ENCODE data around the gene SMIM7. TPM values are rescaled to one million over a fixed set of nuclear protein-coding genes. Genes with fewer than 3 reads are reported as not detected.

Gene SMIM7
- total RNA-seq, 1 experiment from 2014 or later, result 66.4 TPM

DNA sequence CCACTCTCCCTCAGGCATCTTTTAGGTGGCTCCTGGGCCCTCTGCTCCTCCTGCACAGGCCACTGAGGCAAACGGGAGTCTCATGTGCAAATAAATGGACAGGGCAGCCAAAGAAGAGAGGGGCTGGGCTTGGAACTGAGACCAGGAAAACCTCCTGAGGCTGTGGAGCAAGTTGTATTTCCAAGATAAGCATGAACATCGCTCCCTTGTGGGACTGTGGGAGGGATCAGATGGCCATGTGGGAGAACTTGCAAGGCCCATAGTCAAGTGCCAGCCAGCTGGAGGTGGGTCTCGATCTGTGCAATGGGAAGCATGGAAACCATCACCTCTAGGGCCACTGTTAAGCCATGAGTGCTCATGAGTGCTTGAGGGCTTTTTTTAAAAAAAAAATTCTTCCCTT, 56.9 kb downstream of the SMIM7 start:
- intact Hi-C loops (cut with micrococcal nuclease), result no loop called here
- POLR2A ChIA-PET, result no interaction called here
- TF ChIP-seq, protein P1, sequence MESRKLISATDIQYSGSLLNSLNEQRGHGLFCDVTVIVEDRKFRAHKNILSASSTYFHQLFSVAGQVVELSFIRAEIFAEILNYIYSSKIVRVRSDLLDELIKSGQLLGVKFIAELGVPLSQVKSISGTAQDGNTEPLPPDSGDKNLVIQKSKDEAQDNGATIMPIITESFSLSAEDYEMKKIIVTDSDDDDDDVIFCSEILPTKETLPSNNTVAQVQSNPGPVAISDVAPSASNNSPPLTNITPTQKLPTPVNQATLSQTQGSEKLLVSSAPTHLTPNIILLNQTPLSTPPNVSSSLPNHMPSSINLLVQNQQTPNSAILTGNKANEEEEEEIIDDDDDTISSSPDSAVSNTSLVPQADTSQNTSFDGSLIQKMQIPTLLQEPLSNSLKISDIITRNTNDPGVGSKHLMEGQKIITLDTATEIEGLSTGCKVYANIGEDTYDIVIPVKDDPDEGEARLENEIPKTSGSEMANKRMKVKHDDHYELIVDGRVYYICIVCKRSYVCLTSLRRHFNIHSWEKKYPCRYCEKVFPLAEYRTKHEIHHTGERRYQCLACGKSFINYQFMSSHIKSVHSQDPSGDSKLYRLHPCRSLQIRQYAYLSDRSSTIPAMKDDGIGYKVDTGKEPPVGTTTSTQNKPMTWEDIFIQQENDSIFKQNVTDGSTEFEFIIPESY (IDR thresholded peaks at IDR 0.05; ENCODE audit: extremely low read depth, insufficient replicate concordance, low read length), result no peak
- TF ChIP-seq ELF1 (IDR thresholded peaks at IDR 0.05; ENCODE audit: borderline replicate concordance, low read depth) (no peak), YY1 (IDR thresholded peaks at IDR 0.05; ENCODE audit: extremely low read depth, insufficient replicate concordance, low read depth, low read length) (no peak), ZFX (IDR thresholded peaks at IDR 0.05) (no peak), JUND (IDR thresholded peaks at IDR 0.05) (no peak), EZH2 (IDR thresholded peaks at IDR 0.05) (no peak), ZNF274 (IDR thresholded peaks at IDR 0.05; ENCODE audit: low read depth, low read length) (no peak), TCF7L2 (IDR thresholded peaks at IDR 0.05; ENCODE audit: borderline replicate concordance, extremely low read depth, insufficient read depth, insufficient read length) (no peak), SP1 (IDR thresholded peaks at IDR 0.05; ENCODE audit: low read depth) (no peak), SIN3A (IDR thresholded peaks at IDR 0.05; ENCODE audit: low read depth) (no peak), CEBPB (IDR thresholded peaks at IDR 0.05; ENCODE audit: low read depth) (no peak), POLR2A (IDR thresholded peaks at IDR 0.05; ENCODE audit: borderline replicate concordance, extremely low read depth, insufficient read depth, insufficient read length) (no peak), SRF (IDR thresholded peaks at IDR 0.05; ENCODE audit: low read depth) (no peak), RAD21 (IDR thresholded peaks at IDR 0.05; ENCODE audit: low read depth) (no peak), FOSL1 (IDR thresholded peaks at IDR 0.05; ENCODE audit: low read depth) (no peak)
- TF ChIP-seq, protein P2, sequence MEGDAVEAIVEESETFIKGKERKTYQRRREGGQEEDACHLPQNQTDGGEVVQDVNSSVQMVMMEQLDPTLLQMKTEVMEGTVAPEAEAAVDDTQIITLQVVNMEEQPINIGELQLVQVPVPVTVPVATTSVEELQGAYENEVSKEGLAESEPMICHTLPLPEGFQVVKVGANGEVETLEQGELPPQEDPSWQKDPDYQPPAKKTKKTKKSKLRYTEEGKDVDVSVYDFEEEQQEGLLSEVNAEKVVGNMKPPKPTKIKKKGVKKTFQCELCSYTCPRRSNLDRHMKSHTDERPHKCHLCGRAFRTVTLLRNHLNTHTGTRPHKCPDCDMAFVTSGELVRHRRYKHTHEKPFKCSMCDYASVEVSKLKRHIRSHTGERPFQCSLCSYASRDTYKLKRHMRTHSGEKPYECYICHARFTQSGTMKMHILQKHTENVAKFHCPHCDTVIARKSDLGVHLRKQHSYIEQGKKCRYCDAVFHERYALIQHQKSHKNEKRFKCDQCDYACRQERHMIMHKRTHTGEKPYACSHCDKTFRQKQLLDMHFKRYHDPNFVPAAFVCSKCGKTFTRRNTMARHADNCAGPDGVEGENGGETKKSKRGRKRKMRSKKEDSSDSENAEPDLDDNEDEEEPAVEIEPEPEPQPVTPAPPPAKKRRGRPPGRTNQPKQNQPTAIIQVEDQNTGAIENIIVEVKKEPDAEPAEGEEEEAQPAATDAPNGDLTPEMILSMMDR (IDR thresholded peaks at IDR 0.05 in 2 of 3, conservative IDR thresholded peaks at IDR 0.05 in 1 of 3; ENCODE audit: borderline replicate concordance in 1 of 3, insufficient read depth in 1 of 3, low read depth in 2 of 3, low read length in 2 of 3), result no peak
- TF ChIP-seq, protein P3, sequence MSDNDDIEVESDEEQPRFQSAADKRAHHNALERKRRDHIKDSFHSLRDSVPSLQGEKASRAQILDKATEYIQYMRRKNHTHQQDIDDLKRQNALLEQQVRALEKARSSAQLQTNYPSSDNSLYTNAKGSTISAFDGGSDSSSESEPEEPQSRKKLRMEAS (IDR thresholded peaks at IDR 0.05), result no peak
- TF ChIP-seq, protein P4, sequence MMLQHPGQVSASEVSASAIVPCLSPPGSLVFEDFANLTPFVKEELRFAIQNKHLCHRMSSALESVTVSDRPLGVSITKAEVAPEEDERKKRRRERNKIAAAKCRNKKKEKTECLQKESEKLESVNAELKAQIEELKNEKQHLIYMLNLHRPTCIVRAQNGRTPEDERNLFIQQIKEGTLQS (IDR thresholded peaks at IDR 0.05), result no peak
- Histone ChIP-seq H3K9ac (ENCODE audit: low read length) (no peak overlapping the region), H3K4me2 (ENCODE audit: low read length) (no peak overlapping the region), H3K79me2 (ENCODE audit: insufficient read depth, low read length) (peaks cover 100% of the 10 kb centered on the region), H3K27me3 (ENCODE audit: insufficient read depth, low read length) (no peaks in the 10 kb centered on the region), H3K27ac (ENCODE audit: low read depth, low read length) (no peak overlapping the region), H3K9me2 (ENCODE audit: insufficient read depth) (no peaks in the 10 kb centered on the region), H3K36me3 (ENCODE audit: control insufficient read depth in 1 of 2, insufficient read depth in 2 of 2, low read length in 2 of 2) (no peaks in the 10 kb centered on the region), H3K9me3 (ENCODE audit: control insufficient read depth in 1 of 2, insufficient read depth in 1 of 2, low read depth in 1 of 2, low read length in 2 of 2) (no peaks in the 10 kb centered on the region), H2AFZ (ENCODE audit: low read depth, low read length, poor library complexity, severe bottlenecking) (no peak overlapping the region), H4K20me1 (ENCODE audit: insufficient read depth) (no peaks in the 10 kb centered on the region), H3K4me3 (replicated peaks in 1 of 2; ENCODE audit: low read depth in 1 of 2, low read length in 2 of 2) (no peak overlapping the region), H3K4me1 (ENCODE audit: control insufficient read depth in 1 of 2, insufficient read depth in 2 of 2, low read length in 2 of 2) (peaks cover 3 to 5% of the 10 kb centered on the region in 2 experiments; a peak in 3 of 4 replicates)
- no peak for DNase-seq (ENCODE audit: low read depth, low spot score)
- BruUV-seq (replicated peaks), result no TSS peak
- no peak for ATAC-seq
- CTCF ChIA-PET, result no interaction called here
- RAD21 ChIA-PET (ENCODE audit: low non-redundant PET in 1 of 2, low total read pairs in 2 of 2, uncharacterized antibody in 2 of 2, unreplicated experiment in 2 of 2), result no interaction called here
